Loucy (cell line): Measurements from ENCODE around the gene FOXR1.

ENCODE experiments used
- CTCF ChIP-seq: fragments of 200-600 bp; sonication (generic); conservative IDR thresholded peaks from 2 replicates; pipeline ENCODE4 v1.5.1; 2014; ENCODE audit warnings: mild to moderate bottlenecking, antibody characterized with exemption, low read length
- EZH2phosphoT487 ChIP-seq: fragments of 200-600 bp; IDR thresholded peaks from 2 replicates; pipeline ENCODE4 v1.6.1; 2018; ENCODE audit warnings: antibody characterized with exemption, mild to moderate bottlenecking, moderate library complexity, borderline replicate concordance

- TF ChIP-seq CTCF = no peak
- no peak for TF ChIP-seq EZH2phosphoT487
These were observed 43.9 kb upstream of the FOXR1 start for GRCh38 chr11:118927554-118928100.
